Ascending aorta (tissue), 2 donors: Measurements from ENCODE around the gene TNFAIP8L3. TPM values are rescaled to one million over a fixed set of nuclear protein-coding genes. Genes with fewer than 3 reads are reported as not detected.
"Not testable (repeated sequence)": the region's sequence is repeated elsewhere in the genome, so short reads cannot be mapped to it uniquely, and the experiment has no call there.

Source experiments
- DNase-seq, 2 donors: peaks; one replicate each; pipeline ENCODE4 v3.0.0-alpha.2; 2019; ENCODE audit warnings: low spot score in 2 of 2
- H3K27ac ChIP-seq, 2 donors: fragments of 200-600 bp; sonication (generic); one replicate each; pipeline ENCODE4 v1.5.1; 2016 to 2017; ENCODE audit warnings: mild to moderate bottlenecking in 1 of 2
- H3K27me3 ChIP-seq: fragments of 200-600 bp; sonication (generic); one replicate; pipeline ENCODE4 v1.5.1; 2017
- H3K36me3 ChIP-seq, 2 donors: fragments of 200-600 bp; sonication (generic); one replicate each; pipeline ENCODE4 v1.5.1; 2016
- H3K4me1 ChIP-seq, 2 donors: fragments of 200-600 bp; sonication (generic); one replicate each; pipeline ENCODE4 v1.5.1; 2016 to 2017; ENCODE audit warnings: mild to moderate bottlenecking in 1 of 2
- H3K4me3 ChIP-seq, 2 donors: fragments of 200-600 bp; sonication (generic); one replicate each; pipeline ENCODE4 v1.5.1; 2016 to 2017; ENCODE audit warnings: mild to moderate bottlenecking in 1 of 2
- H3K9me3 ChIP-seq, 2 donors: fragments of 200-600 bp; sonication (generic); one replicate each; pipeline ENCODE4 v1.5.1; 2016
- CTCF ChIP-seq, 3 experiments: fragments of 200-600 bp in 2 of 3; fragments of 450-650 bp in 1 of 3; sonication (generic) in 2 of 3; IDR thresholded peaks; one replicate each; pipeline ENCODE4 v1.5.1; 2016 to 2019; ENCODE audit warnings: antibody characterized with exemption in 3 of 3, mild to moderate bottlenecking in 1 of 3, moderate library complexity in 1 of 3
- intact Hi-C: fragments of 100-400 bp; cut with DNase I; formaldehyde crosslinking; loops from one replicate; pipeline ENCODE4 v1.15.1; 2023
- total RNA-seq: library from RNA; depleted of rRNA; stranded (reverse); fragments of >200 nt; gene quantifications from one replicate; pipeline ENCODE4 v1.1.0, GENCODE V29; 2016

Gene TNFAIP8L3
- total RNA-seq, 1 donor from 2014 or later: 2.6 TPM

GRCh38 chr15:51130344-51130743 is 35.6 kb upstream of the TNFAIP8L3 start:
- H3K4me3 ChIP-seq: no peak overlapping the region
- intact Hi-C loops: loop anchor here (5.0 kb wide), 3 partner anchors 38 to 62 kb away; partner anchors contain the start of gene TNFAIP8L3

GRCh38 chr15:51129535-51130188 is 35.0 kb upstream of the TNFAIP8L3 start:
- intact Hi-C loops: loop anchor here (5.0 kb wide), 3 partner anchors 37 to 63 kb away; partner anchors contain the start of gene TNFAIP8L3
- peaks cover 4 to 17% of the 10 kb centered on the region in 2 donors for H3K4me1 ChIP-seq
- H3K4me3 ChIP-seq: no peak overlapping the region
- H3K27ac ChIP-seq: no peak overlapping the region
- TF ChIP-seq CTCF (IDR thresholded peaks at IDR 0.05): no peak
- no peak for DNase-seq
- no peaks in the 10 kb centered on the region for H3K36me3 ChIP-seq
- no peaks in the 10 kb centered on the region for H3K9me3 ChIP-seq
- no peaks in the 10 kb centered on the region for H3K27me3 ChIP-seq

More at GRCh38 chr15:51130344-51130743, 35.6 kb upstream of the TNFAIP8L3 start:
- Histone ChIP-seq H3K9me3 (no peaks in the 10 kb centered on the region), H3K27ac (no peak overlapping the region), H3K36me3 (no peaks in the 10 kb centered on the region), H3K4me1 (peaks cover 4 to 14% of the 10 kb centered on the region in 2 donors), H3K27me3 (no peaks in the 10 kb centered on the region)
- TF ChIP-seq CTCF (IDR thresholded peaks at IDR 0.05): no peak
- DNase-seq: no peak

GRCh38 chr15:51128701-51129100 is 34.0 kb upstream of the TNFAIP8L3 start:
- Histone ChIP-seq H3K27me3 (no peaks in the 10 kb centered on the region), H3K4me3 (no peak overlapping the region), H3K9me3 (no peaks in the 10 kb centered on the region), H3K36me3 (no peaks in the 10 kb centered on the region), H3K4me1 (peaks cover 4 to 17% of the 10 kb centered on the region in 2 donors), H3K27ac (no peak overlapping the region)
- TF ChIP-seq CTCF (IDR thresholded peaks at IDR 0.05): no peak
- intact Hi-C loops: no loop called here
- DNase-seq: no peak

GRCh38 chr15:51126842-51127241 is 32.1 kb upstream of the TNFAIP8L3 start:
- Histone ChIP-seq H3K36me3 (no peaks in the 10 kb centered on the region), H3K27me3 (no peaks in the 10 kb centered on the region), H3K4me3 (no peak overlapping the region), H3K9me3 (no peaks in the 10 kb centered on the region), H3K4me1 (peaks cover 0 to 6% of the 10 kb centered on the region in 2 donors), H3K27ac (no peak overlapping the region)
- TF ChIP-seq CTCF (IDR thresholded peaks at IDR 0.05): no peak
- intact Hi-C loops: no loop called here
- DNase-seq: no peak

GRCh38 chr15:51123002-51123401 is 28.3 kb upstream of the TNFAIP8L3 start:
- DNase-seq, H3K27me3 ChIP-seq, H3K4me1 ChIP-seq, H3K36me3 ChIP-seq, H3K4me3 ChIP-seq, H3K9me3 ChIP-seq, intact Hi-C loops, H3K27ac ChIP-seq: not testable (repeated sequence)

- no peaks in the 10 kb centered on the region for H3K9me3 ChIP-seq
- no peak for DNase-seq
- no peak for TF ChIP-seq CTCF (IDR thresholded peaks at IDR 0.05)
- peak overlapping the region; percentile 31 to 44 for H3K27ac ChIP-seq
- H3K4me3 ChIP-seq: no peak overlapping the region
- intact Hi-C loops: no loop called here
- no peaks in the 10 kb centered on the region for H3K27me3 ChIP-seq
- peaks cover 0 to 9% of the 10 kb centered on the region in 2 donors for H3K4me1 ChIP-seq
- H3K36me3 ChIP-seq: no peaks in the 10 kb centered on the region
These were observed 27.0 kb upstream of the TNFAIP8L3 start for GRCh38 chr15:51121631-51122225.
